Stimulated activated CD8-positive, alpha-beta memory T cell treated with anti-CD3 and anti-CD28 coated beads, Interleukin-15, amount 100 ng/mL, for 1 hour (primary cell): ENCODE data around the gene ARHGEF3.
"Not testable (repeated sequence)": the region's sequence is repeated elsewhere in the genome, so short reads cannot be mapped to it uniquely, and the experiment has no call there.

Experiments
- DNase-seq: peaks from one replicate; pipeline ENCODE4 v3.0.0-alpha.2; 2020; ENCODE audit warnings: low read depth

The ARHGEF3 gene

DNA sequence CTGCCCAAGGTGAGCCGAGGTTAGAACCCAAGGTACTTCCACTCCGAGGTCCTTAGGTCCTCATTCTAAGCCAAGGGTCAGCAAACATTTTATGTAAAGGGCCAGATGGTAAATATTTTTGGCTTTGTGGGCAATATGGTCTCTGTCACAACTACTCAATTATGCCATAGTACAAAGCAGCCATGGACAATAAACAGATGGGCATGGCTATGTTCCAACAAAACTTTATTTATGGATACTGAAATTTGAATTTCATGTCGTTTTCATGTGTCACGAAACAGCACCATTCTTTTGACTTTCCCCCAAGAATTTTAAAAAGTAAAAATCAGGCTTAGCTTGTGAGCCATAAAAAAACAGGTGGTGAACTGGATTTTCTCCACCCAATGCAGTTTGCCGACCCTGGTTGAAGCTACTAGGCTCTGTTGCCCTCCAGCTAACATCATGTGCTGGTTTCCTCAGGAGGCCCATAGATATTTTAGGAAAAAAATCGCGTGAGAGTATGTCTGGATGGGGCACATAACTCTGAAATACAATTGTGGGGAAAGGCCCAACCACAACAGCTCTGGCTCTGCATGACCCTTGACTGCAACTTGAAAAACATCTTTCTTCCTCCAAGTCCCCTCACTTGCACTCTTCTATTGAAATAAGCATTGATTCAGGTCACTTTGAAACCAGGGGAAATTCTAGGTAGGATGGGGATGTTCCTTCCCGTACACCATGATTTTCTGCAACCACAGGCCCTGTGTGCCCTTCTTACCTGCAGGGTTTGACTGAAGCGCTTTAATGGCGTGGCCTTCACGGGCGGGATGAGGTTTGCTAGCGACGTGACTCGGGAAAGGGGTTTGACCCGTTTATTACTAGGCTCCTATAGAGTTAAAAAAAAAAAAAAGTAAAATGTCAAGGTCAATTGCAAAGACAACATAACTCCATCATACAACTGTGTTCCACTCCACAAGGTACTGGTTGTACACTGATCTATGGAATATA is 28.5 kb downstream of the ARHGEF3 start:
- DNase-seq: no peak

DNA sequence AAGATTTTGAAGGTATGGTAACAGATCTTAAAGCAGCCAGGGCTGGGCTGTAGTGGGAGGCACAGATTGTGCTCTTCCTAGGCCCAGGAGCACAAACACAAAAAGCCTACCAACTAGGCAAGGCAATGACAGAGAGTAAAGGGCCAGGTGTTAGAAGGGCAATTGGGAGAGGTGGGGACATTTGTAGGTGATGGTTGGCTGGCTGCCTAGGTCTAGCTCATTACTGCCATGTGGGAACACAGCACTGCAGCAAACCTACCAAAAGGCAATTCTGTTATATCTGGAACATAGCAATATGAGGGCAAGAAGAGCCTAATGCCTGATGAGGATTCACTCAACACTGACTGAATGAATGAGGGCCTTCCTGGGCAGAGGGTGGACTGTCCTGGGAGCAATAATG is 30.4 kb downstream of the ARHGEF3 start:
- no peak for DNase-seq

DNA sequence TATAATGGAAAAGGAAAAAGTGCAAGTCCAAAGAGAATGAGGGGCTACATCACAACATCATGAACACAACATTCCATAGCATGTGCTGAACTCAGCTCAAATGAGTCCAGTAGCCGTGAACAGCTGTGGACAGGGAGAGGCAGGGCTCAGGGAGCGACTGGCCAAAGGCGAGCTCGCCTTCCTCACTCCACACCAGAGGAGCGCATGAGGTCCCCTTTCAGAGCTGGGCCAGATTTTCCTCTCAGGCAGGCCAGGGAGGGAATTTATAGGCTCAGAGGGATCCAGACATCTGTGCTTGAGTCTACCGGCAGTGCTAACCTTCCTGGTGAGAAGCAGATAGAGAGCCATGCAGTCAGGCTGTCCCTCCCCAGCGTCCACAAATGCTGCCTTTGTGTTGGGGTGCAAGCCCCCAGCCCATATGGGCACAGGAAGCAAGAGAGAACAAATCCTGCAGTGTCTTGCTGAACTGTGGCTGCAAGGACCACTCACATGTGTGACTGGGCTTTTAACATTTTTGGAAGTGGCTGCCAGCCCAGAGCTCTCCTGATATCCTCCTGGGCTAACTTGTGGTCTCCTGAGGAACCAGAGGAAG is 32.5 kb downstream of the ARHGEF3 start:
- DNase-seq: no peak

DNA sequence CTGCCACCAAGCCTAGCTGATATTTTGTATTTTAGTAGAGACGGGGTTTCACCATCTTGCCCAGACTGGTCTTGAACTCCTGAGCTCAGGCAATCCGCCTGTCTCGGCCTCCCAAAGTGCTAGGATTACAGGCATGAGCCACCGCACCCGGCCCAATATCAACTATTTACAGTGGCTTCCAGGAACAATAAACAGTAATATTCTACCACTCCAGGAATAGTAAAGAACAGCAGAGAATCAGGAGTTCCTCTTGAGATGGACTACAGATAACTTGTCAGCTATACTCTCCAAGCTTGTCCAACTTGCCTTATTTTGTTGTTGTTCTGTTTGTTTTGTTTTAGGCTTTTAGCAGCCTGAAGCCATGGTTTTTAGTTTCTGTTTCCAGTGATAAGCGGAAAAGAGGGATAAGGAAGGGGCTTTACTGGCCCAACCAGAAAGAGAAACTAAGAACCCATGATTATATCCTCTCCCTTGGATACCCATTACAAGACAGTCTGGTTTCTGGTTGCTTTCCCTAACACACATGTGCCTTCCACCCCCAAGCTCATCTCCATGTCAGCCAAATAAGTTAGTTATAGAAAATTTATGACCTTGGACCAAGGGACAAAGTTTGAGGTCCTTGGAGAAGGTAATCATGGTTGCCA is 36.7 kb downstream of the ARHGEF3 start:
- DNase-seq: no peak

GRCh38 chr3:56764184-56764583 is 37.6 kb downstream of the ARHGEF3 start:
- no peak for DNase-seq

DNA sequence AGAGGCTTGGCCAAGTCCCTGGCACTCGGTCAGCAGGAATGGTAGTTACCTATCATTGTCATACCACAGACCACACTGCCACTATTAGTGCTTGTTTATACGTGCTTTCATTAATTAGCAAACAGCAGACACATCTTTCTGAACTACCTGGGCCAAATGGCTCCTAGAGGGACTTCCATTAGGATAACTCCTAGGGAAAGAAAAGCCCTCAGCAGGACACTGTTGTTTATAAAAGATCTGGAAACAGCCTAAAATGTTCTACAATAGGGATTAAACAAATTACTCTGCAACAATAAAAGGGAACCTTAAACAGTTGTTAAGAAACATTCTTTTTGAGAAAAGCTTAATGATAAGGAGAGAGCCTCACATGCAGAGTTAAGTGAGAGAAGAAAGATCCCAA is 38.5 kb downstream of the ARHGEF3 start:
- no peak for DNase-seq

GRCh38 chr3:56762718-56763117 is 39.0 kb downstream of the ARHGEF3 start:
- no peak for DNase-seq

DNA sequence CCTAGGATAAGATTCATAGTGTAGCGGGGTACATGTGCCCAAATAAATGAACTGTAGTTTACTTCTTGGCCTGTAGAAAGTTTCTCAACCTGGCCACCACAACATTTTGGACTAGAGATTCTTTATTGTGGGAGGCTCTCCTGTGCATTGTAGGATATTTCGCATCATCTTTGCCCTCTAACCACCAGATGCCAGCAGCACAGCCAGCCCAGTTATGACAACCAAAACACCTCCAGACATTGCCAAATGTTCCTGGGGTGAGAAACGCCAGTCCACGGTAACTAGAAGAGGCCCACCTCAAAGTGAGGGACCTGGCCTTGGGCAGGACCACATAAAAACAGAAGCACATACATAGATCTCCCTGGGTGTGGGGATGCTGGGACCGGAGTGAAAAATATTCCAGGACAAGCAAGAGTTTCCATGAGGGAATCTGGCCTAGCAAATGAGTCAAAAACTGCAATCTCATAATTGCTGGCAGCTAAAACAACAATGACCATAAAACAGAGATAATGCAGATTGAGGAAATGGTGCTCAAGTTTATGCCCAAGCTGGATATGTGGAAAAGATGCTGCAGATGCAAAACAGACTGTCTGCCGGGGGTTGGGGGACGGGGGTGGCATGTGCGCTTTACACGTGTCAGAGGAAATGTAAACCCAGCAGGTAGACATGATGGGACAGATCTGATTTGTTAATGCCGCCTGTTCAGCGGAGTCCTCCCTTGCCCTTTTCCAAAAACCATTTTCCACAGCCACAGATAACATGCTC is 39.7 kb downstream of the ARHGEF3 start:
- no peak for DNase-seq

DNA sequence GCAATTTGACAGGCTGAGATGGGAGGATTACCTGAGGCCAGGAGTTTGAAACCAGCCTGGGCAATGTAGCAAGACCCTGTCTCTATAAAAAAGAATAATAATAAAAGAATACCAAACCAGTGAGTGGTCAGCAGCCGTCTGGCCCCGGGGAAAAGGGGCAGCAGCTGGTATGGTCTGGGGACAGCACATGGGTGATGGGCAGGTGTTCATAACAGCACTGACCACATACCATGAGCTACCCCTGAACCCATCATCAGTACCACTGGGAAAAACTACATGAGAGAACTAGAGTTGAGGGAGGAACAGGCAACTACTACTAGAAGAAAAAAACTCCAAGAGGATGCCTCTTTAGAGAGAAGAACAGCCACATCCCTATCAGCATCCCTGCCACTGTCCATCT is 40.7 kb downstream of the ARHGEF3 start:
- DNase-seq: no peak

DNA sequence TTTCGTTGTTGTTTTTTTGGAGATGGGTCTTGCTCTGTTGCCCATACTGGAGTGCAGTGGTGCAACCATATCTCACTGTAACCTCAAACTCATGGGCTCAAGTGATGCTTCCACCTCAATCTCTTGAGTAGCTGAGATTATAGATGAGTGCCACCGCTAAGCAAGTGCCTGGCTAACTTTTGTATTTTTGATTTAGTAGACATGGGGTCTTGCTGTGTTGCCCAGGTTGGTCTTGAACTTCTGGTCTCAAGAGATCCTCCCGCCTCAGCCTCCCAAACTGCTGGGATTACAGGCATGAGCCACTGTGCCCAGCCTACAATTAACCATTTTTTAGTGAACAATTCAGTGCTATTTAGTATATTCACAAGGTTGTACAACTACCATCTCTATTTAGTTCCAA is 42.2 kb downstream of the ARHGEF3 start:
- DNase-seq: no peak

DNA sequence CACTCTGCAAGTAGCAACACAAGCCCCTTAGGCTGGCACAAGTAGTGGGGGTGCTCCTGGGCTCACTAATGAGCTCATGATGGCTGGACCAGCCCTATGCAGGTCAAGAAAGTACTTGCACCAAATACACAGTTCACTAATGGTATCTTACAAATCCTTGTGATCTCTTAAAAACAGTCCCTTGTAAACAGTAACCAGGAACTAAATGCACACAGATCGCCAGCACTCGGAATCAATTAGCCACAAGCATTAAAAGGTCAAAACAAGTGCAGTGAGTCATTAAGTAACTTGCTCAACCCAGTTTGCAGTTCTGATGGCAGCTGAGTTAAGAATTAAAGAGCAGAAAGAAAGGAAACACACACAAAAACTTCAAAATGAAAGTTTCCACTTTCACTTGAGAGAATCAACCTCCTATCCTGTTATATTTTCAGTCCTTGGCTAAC is 43.2 kb downstream of the ARHGEF3 start:
- no peak for DNase-seq

DNA sequence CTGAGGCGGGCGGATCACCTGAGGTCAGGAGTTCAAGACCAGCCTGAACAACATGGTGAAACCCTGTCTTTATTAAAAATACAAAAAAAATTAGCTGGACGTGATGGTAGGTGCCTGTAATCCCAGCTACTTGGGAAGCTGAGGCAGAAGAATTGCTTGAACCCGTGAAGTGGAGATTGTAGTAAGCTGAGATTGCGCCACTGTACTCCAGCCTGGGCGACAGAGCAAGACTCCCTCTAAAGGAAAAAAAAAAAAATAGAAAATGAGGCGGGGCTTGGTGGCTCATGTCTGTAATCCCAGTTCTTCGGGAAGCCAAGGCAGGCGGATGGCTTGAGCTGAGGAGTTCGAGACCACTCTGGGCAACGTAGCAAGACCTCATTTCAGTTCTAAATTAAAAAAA is 43.7 kb downstream of the ARHGEF3 start:
- not testable (repeated sequence) for DNase-seq

DNA sequence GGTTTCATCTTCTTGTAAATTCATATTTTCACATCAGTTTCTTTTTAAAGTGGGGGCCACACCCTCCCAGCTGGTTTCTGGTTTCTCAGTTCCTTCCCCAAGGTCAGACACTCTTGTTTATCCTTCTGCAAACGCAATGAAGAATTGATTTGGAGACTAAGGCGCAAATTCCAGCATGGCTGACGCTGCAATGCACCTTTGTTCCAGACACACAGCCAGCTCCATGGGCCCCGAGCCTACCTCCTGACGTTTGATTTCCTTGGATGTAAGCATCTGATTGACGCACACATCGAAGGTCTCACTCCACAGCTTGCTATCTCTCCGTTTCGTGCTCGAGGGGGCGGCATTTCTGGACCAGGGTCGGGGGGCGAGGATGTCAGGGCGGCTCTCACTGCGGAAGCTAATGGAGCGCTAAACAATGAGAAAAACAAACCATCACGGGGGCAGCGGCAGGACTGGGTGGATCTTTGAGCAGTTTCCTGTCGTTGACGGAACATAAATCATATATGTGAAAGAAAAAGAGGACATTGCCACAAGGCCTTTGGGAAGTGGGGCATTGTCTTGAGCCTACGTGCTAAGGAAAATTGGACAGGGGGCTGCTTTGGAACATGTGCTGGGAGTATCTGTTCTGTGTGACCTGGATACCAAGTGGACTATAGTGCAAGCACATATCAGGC is 46.9 kb downstream of the ARHGEF3 start:
- DNase-seq: no peak

DNA sequence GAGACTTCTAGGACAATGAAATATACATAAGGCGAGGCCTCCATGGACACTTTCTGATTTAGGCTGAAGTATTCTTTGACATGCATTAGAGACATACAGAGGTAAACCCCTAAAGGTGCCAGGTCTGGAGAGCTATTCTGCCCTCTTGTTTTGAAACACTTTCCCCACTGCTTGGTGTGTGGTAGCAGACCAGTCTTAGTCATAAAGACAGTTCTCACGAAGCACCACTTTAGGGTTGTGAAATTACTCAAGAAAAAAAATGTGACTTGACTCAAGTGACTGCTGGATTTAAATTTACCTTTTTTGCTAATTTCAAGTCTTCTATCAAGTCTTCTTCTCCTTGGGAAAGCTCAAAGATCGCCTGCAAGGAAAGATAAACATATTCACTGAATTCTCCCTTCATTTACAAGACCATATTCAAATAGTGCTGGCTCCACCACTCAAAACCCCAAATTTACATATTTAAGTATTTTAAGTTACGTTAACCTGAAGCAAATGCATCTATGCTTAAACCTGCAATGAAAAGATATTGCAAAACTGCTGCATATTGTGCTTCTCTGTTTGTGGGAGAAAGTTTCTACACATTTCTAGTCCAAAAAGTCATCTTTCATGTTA is 48.4 kb downstream of the ARHGEF3 start:
- no peak for DNase-seq

DNA sequence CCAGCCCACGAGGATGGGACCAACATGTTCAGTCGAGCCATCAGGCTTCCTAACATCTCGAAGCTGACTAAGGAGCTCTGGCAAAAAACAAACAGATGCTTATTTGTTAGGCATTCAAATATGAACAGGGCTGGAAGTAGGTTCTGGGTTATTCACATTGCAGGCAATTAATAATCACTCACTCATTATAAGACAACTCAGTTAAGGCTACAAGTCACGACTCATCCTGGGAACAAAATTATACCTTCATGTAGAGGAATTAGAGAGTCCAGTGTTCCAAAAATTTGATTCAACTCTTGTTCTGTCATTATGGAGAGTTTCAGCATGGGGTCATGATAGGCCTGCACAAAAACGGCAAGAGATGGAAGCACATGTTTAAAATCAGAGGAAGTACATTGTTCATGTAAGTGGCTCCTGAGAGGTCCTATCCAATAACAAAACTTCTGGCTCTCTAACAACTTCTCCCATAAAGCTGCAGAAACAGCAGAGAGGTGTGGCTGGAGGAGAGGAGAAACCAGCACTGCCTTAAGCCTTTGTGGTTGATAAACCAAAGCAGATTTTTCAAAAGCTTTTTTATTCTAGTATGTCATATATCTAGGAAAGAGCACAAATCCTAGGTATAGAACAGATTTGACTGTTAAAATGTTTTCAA is 50.6 kb downstream of the ARHGEF3 start:
- no peak for DNase-seq

DNA sequence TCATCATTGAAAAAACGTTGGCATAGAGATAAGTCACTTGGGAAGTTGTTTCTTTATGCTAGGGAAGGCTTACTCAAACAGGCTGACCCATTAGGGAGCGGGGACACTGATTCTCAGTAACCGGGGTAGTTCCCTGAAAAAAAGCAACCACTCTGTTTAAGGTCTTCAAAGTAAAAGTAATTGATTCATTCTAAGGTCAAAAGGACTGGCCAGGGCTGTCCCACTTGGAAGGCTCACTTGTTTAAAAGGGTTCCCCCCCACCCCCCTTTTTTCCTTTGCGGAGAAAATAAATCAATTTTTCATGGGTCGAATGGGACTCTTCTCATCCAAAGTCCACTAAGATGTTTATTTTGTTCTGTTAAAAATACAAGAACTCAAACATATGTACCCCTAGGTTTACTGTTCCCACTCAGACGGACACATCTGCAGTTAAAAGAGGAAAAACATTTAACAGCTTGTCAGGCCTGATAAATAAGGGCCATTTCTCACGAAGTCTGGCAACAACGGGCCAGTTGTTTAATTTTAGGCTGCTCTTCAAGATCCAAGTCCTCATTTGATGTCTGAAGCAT is 53.0 kb downstream of the ARHGEF3 start:
- DNase-seq: no peak

DNA sequence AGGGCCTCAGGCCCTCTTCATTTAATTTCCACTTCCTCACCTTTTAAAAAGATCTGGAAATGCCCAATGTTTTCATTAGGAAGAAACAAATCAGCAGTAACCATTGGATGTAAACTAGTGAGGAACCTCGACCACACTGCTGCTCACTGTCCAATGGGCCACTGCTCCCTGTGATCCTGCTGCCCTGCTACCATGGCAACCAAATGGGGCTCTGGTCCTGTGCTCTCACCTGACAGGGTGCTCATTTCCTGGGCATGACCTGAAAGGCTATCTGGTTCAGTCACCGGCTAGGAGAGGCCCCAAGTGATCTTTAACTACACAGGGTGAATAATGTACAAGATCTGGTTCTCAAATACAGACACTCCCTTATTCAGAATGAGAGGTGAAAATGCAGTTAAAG is 54.6 kb downstream of the ARHGEF3 start:
- no peak for DNase-seq

DNA sequence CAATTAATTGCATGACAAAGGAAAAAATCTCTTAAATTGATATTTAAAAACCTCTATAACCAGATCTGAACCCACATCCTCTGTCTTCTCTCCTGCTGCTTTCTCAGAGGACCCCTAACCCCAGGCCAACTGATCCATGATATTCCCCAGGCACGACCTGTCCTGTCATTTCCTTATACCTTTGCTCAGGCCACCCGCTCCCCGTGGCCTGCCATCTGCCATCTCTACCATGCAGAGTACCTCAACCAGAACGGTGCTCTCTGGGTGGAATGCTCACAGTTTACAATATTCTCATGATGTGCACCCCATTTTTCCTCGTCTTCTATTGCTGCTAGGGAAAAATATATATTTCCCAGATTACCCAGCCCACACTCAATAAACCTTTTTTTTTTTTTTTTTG is 57.7 kb downstream of the ARHGEF3 start:
- DNase-seq: no peak

GRCh38 chr3:56742887-56743286 is 58.9 kb downstream of the ARHGEF3 start:
- no peak for DNase-seq

GRCh38 chr3:56739036-56739435 is 62.7 kb downstream of the ARHGEF3 start:
- DNase-seq: no peak
